DND-41 (cell line): Measurements from ENCODE around the gene MRPS27.

ENCODE experiments used
- CTCF ChIP-seq: IDR thresholded peaks from 2 replicates; pipeline ENCODE4 v1.5.1; 2012; ENCODE audit warnings: borderline replicate concordance, low read length, moderate library complexity, mild to moderate bottlenecking; ENCODE audit not compliant: poor library complexity, severe bottlenecking; ENCODE audit errors: extremely low read depth
- EZH2 ChIP-seq: IDR thresholded peaks from 3 replicates; pipeline ENCODE4 v1.6.1; 2012; ENCODE audit warnings: borderline replicate concordance, low read depth, mild to moderate bottlenecking, moderate library complexity, low read length, inconsistent platforms; ENCODE audit not compliant: severe bottlenecking

DNA sequence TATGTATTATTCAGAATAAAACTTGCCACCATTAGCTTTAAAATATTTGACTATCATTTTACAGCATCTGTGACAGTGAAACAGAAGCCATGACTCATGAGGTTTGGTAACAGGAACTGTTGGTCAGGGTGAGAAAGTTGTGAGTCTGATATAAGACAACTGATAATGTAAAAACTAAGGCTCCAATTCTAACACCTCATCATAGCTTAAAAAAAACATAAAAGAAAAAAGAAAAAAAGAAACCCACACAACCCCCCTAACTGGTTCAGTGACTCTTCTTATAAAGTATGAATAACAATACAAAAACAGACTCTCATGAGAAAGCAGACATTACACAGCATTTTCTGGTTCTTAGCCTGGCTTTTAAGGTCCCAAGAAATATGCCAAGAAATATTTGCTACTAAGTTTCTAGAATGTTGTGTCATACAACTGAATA is 85.8 kb downstream of the MRPS27 start:
- no peak for TF ChIP-seq CTCF
- TF ChIP-seq EZH2 = no peak
